ENCODE measurements around the gene NF2. TPM values are rescaled to one million over a fixed set of nuclear protein-coding genes. Genes with fewer than 3 reads are reported as not detected.

The NF2 gene
- total RNA-seq, 1 donor from 2014 or later = 38.5 TPM

DNA sequence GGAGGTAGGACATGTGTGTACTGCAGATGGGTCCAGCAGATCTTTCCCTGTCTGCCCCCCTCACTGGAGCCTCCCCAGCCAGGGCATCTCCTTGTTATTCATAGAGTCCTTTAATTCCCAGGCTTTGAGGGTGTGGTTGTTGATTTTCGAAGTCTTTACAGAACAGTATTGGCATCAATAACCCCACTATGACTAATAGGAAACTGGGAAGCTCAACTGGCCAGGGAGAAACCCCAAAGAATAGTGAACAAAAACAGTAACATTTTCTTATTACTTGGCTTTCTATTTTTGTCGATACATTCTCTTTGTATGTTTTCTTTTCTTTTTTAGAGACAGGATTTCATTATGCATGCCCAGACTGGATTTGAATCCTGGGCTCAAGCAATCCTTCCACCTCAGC is 57.9 kb downstream of the NF2 start:
- Histone ChIP-seq H3K4me1 (peaks cover 5% of the 10 kb centered on the region), H3K27me3 (ENCODE audit: low read depth) (no peaks in the 10 kb centered on the region), H3K27ac (replicated peaks) (no peak overlapping the region), H3K9me3 (replicated peaks) (no peaks in the 10 kb centered on the region), H3K36me3 (peaks cover 94% of the 10 kb centered on the region), H3K4me3 (no peak overlapping the region)
- DNase-seq = no peak
- intact Hi-C loops (cut with micrococcal nuclease) = no loop called here
- TF ChIP-seq, protein P1, sequence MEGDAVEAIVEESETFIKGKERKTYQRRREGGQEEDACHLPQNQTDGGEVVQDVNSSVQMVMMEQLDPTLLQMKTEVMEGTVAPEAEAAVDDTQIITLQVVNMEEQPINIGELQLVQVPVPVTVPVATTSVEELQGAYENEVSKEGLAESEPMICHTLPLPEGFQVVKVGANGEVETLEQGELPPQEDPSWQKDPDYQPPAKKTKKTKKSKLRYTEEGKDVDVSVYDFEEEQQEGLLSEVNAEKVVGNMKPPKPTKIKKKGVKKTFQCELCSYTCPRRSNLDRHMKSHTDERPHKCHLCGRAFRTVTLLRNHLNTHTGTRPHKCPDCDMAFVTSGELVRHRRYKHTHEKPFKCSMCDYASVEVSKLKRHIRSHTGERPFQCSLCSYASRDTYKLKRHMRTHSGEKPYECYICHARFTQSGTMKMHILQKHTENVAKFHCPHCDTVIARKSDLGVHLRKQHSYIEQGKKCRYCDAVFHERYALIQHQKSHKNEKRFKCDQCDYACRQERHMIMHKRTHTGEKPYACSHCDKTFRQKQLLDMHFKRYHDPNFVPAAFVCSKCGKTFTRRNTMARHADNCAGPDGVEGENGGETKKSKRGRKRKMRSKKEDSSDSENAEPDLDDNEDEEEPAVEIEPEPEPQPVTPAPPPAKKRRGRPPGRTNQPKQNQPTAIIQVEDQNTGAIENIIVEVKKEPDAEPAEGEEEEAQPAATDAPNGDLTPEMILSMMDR (IDR thresholded peaks at IDR 0.05; ENCODE audit: borderline replicate concordance) = no peak

DNA sequence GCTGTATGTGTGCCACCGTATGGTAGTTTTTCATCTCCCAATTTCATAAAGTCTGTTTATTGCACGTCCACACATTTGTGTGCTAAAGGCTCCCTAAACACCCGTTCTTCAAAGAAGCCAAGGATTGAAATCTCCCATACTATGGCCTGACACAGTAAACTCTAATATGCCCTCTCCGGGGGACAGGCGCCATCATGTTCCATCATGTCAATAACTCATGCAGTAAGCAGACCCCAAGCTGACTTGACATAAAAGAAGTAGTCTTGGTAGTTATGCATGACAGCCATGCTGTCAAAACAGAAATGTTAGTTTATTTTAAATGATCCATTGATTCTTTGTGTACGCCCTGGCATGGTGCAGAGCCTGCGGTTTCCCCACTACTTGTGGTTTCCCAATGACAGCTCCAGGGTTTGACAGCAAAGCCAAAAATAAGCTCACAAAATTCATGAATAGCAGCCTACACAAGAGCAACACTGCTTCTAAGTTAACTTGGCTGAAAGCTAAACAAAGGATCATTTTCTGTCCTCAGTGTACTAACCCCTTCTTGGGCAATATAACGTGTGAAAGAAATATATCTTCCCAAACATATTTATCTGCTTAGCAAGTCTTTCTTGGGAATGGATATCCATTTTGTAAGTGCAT is 59.9 kb downstream of the NF2 start:
- Histone ChIP-seq H3K4me3 (no peak overlapping the region), H3K36me3 (peaks cover 94% of the 10 kb centered on the region), H3K9me3 (replicated peaks) (no peaks in the 10 kb centered on the region), H3K27me3 (ENCODE audit: low read depth) (no peaks in the 10 kb centered on the region), H3K4me1 (no peaks in the 10 kb centered on the region), H3K27ac (replicated peaks) (no peak overlapping the region)
- intact Hi-C loops (cut with micrococcal nuclease) = no loop called here
- TF ChIP-seq, protein P1 (IDR thresholded peaks at IDR 0.05; ENCODE audit: borderline replicate concordance) = no peak
- no peak for DNase-seq

GRCh38 chr22:29665486-29665885 is 62.1 kb downstream of the NF2 start:
- no peaks in the 10 kb centered on the region for H3K9me3 ChIP-seq (replicated peaks)
- H3K36me3 ChIP-seq = peaks cover 94% of the 10 kb centered on the region
- DNase-seq = no peak
- H3K27me3 ChIP-seq (ENCODE audit: low read depth) = no peaks in the 10 kb centered on the region
- H3K27ac ChIP-seq (replicated peaks) = no peak overlapping the region
- intact Hi-C loops (cut with micrococcal nuclease) = no loop called here
- H3K4me3 ChIP-seq = no peak overlapping the region
- TF ChIP-seq, protein P1 (IDR thresholded peaks at IDR 0.05; ENCODE audit: borderline replicate concordance) = no peak
- no peaks in the 10 kb centered on the region for H3K4me1 ChIP-seq

GRCh38 chr22:29668673-29669072 is 65.2 kb downstream of the NF2 start:
- Histone ChIP-seq H3K4me3 (no peak overlapping the region), H3K4me1 (no peaks in the 10 kb centered on the region), H3K27me3 (ENCODE audit: low read depth) (no peaks in the 10 kb centered on the region), H3K27ac (replicated peaks) (no peak overlapping the region), H3K9me3 (replicated peaks) (no peaks in the 10 kb centered on the region), H3K36me3 (peaks cover 94% of the 10 kb centered on the region)
- TF ChIP-seq, protein P1 (IDR thresholded peaks at IDR 0.05; ENCODE audit: borderline replicate concordance) = no peak
- no peak for DNase-seq
- intact Hi-C loops (cut with micrococcal nuclease) = no loop called here

DNA sequence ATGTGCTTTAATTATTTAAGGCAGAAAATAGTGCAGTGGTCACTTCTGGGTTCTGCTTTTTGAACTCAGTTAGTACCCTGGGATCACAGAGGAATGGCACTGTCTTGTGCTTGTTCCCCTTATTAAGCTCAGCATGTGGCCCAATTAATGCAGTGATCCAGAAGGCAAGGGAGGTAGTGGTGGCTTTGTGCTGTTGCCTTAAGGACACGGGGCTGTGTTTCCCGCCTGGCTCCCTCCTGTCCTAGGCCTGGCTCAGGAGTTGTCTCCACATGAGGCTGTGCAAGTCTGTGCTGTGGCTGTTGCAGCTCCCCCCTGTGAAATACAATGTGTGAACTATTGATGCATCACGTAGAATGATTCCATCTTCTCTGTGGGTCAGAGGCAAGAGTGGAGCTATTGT is 67.2 kb downstream of the NF2 start:
- Histone ChIP-seq H3K27ac (replicated peaks) (no peak overlapping the region), H3K4me3 (no peak overlapping the region), H3K9me3 (replicated peaks) (no peaks in the 10 kb centered on the region), H3K27me3 (ENCODE audit: low read depth) (no peaks in the 10 kb centered on the region), H3K4me1 (no peaks in the 10 kb centered on the region), H3K36me3 (peaks cover 96% of the 10 kb centered on the region)
- intact Hi-C loops (cut with micrococcal nuclease) = no loop called here
- no peak for DNase-seq
- TF ChIP-seq, protein P1 (IDR thresholded peaks at IDR 0.05; ENCODE audit: borderline replicate concordance) = no peak

All from left ventricle myocardium inferior (tissue), 1 donor.